Left kidney (tissue), 2 donors: ENCODE data around the gene NUP205. TPM values are rescaled to one million over a fixed set of nuclear protein-coding genes. Genes with fewer than 3 reads are reported as not detected.
"Not testable (repeated sequence)": the region's sequence is repeated elsewhere in the genome, so short reads cannot be mapped to it uniquely, and the experiment has no call there.

Source experiments
- DNase-seq: peaks from one replicate; pipeline ENCODE4 v3.0.0-alpha.2; 2013
- polyA plus RNA-seq: library from polyadenylated mRNA; unstranded; fragments of 120-200 nt; gene quantifications from one replicate; pipeline ENCODE4 v1.2.1, GENCODE V29; 2013; ENCODE audit not compliant: insufficient read length

NUP205 gene
- polyA plus RNA-seq, 1 donor, result 86.4 TPM

DNA sequence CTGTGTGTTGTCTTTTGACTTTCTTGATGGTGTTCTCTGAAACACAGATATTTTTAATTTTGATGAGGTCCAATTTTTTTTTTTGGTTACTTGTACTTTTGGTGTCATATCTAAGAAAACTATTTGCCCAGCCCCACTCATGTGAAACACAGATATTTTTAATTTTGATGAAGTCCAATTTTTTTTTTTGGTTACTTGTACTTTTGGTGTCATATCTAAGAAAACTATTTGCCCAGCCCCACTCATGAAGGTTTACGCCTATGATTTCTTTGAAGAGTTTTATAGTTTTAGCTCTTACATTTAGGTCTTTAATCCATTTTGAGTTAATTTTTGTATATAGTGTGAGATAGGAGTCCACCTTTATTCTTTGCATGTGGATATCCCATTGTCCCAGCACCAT, 109.9 kb downstream of the NUP205 start:
- DNase-seq, result not testable (repeated sequence)

GRCh38 chr7:135668852-135669395, 111.2 kb downstream of the NUP205 start:
- DNase-seq, result not testable (repeated sequence)

GRCh38 chr7:135669774-135670173, 112.1 kb downstream of the NUP205 start:
- DNase-seq, result no peak

DNA sequence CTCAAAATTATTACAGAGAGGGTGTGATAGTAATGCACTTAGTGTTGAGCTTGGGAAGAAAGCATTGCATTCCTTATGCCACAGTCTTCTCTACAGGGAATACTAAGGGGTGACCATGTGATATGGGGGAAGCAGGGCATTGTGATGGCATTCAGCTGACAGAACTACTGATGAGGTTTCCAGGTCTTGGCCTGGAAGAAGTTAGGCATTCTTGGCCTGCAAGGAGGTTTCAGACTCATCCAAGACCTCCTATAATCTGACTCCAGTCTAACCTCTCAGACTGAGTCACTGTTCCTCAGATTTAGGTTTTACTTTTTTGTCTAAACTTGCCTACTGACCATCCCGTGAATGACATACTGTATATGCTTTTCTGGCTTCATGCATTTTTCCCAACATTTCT, 112.5 kb downstream of the NUP205 start:
- DNase-seq, result no peak

DNA sequence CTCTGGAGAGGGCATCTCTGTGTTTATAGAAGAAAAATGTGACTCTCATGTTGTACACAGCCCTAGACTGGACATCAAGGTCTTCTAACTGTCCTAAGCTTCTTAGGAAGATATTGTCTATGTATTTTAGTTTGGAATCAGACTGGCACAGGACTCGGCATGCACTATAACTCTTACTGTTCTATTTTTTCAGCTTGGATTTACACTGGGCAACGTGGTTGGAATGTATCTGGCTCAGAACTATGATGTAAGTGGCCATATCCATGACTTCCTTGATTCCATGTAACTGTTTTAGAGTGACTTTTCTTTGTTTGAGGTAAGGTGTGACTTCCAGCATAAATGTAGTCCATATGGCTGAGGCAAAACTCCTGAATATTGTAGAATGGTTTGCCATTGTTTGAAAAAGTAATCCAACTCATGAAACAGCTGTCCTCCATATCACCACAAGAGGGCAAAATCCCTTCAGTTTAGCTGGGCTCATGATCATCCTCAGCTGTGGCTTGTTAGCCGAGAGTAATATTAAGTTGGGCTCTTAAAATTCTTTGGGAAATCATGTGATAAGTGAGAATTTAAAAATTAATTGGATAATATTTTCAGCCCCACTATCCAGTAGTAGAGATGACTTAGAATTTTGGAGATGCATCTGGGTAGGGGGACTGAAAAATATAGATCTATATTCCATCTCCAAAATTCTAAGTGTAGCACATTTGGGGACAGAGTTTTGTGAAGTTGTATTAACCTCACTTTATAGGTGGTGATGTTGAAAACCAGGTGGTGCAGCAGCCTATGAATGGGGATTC, 115.0 kb downstream of the NUP205 start:
- peak; percentile 59 for DNase-seq

DNA sequence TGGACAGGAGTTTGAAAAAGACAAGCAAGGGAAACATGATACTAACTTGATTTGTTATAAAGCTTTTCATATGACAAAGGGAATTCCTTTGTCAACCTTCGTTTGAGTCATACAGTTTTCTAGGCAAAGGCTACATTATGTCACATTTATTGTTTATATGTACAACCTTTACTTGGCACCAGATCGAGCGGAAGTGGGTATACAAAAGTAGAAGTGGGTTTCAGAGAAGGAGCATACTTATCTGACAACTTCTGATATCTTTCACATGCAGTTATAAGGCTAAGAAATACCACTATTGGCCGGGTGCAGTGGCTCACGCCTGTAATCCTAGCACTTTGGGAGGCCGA, 115.6 kb downstream of the NUP205 start:
- no peak for DNase-seq

GRCh38 chr7:135678612-135679575, 121.2 kb downstream of the NUP205 start:
- no peak for DNase-seq

GRCh38 chr7:135681762-135682161, 124.0 kb downstream of the NUP205 start:
- DNase-seq, result no peak

DNA sequence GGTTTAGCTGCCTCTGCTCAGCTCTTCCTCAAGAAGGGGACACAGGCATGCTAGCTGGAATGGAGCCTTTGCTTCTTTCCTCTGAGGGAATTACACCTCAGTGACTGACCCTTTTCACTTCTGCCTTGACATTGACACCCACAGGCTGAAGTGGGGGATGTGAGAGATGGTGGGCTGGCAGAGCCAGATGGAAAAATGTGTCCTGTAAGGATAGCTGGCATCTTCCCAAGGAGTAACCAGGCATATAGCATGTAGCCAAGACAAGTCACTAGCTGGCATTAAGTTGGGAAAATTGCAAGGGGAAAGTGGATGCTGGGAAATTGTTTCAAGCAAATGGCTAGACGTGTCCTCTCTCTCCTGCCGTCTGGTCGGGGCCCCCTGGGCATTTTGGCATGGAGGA, 124.5 kb downstream of the NUP205 start:
- DNase-seq, result no peak

DNA sequence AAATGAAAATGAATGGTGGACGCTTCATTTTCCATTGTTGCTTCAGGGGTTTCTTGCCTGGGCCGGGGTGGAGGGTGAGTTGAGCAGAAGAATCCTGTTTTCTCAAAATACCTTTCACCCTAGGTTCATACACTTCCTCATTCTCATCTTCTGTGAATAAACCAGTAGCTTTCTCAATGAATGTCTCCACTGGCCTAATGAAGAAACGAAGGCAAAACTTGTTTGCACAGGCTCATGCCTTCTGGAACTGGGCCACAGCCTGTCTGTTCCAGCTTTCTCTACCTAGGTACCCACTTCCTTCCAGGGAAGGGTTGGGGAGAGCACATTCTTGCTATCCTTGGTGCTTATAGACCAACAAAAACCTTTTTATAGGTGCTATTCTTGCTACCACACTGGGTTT, 125.9 kb downstream of the NUP205 start:
- no peak for DNase-seq

GRCh38 chr7:135684136-135684535, 126.4 kb downstream of the NUP205 start:
- DNase-seq, result no peak

DNA sequence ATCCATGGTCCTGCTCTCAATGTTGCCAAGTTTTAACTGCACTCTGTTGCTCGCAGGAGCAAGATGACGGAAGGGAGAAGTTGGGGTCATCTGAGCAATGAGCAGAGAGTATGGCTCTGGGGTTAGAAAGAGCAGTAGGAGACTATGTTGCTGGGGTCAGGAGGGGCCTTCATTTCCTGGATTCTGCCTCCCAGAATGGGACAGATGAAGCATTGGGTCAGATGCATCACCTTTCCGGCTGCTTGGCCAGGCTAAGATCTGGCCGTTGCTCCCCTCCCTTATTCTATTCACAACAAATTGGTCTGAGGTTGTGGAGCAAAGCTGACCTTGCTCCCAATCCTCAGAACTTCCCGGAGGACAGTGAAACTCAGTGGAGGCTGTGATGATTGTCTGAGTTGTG, 127.0 kb downstream of the NUP205 start:
- DNase-seq, result no peak

GRCh38 chr7:135685306-135686084, 127.8 kb downstream of the NUP205 start:
- DNase-seq, result no peak

GRCh38 chr7:135687466-135687865, 129.7 kb downstream of the NUP205 start:
- no peak for DNase-seq

DNA sequence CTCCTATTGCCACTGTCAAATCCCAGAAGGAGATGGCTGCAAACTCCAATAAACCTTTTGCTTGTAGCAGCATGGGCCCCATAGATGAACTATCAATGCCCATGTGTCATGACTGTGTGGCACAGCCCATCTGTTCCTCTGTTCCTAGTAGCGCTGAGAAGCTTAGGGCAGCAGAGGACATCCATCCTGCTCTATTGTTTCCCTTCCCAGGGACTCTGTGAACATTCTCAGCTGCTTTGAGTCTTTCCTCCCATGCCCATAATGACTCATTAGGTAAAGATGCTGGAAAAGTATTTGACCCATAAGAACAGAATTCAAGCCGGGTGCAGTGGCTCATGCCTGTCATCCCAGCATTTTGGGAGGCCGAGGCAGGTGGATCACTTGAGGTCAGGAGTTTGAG, 132.8 kb downstream of the NUP205 start:
- DNase-seq, result no peak

DNA sequence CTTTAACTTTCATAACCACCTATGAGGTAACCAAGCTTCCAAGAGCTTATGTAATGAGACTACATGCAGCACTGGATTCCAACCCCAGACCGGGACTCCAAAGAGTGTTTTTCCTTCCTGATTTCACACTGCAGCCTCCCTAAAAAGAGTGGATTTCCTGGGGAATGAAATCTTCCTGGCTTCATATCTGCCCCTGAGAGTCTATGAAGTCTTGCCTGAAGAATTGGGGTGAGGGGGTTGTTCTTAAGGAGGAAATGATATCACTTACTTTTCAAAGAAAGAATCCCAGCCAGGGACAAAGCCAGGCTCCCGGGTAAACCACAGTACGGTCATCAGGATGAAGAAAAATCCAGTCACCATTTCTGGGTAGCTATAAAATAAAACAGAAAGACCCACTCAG, 134.3 kb downstream of the NUP205 start:
- no peak for DNase-seq

DNA sequence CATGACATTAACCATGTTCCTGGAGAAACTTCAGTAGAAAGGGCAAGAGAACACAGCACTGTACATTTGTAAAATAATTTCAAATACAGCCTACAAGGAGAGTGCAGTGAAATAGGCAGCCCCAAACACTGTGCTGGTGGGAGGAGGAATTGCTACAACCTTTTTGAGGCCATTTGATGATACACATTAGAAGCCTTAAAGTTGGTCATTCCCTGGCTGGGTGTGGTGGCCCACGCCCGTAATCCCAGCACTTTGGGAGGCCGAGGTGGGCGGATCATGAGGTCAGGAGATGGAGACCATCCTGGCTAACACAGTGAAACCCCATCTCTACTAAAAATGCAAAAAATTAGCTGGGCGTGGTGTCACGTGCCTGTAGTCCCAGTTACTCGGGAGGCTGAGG, 134.9 kb downstream of the NUP205 start:
- DNase-seq, result not testable (repeated sequence)

GRCh38 chr7:135693558-135693957, 135.8 kb downstream of the NUP205 start:
- no peak for DNase-seq

GRCh38 chr7:135697276-135698049, 139.7 kb downstream of the NUP205 start:
- DNase-seq, result no peak
